Vagina (tissue), 2 donors: ENCODE measurements around the gene DAPP1.

Experiments used
- POLR2AphosphoS5 ChIP-seq, 2 donors: sonication (generic); formaldehyde crosslinking; IDR thresholded peaks; one replicate each; pipeline ENCODE4 v1.9.0; 2017; ENCODE audit warnings: antibody characterized with exemption in 2 of 2, mild to moderate bottlenecking in 2 of 2, low read depth in 1 of 2; ENCODE audit not compliant: insufficient read depth in 1 of 2
- TF ChIP-seq, protein P1 (sequence below), 3 experiments: fragments of 450-650 bp in 2 of 3; fragments of 200-600 bp in 1 of 3; sonication (generic) in 1 of 3; IDR thresholded peaks; one replicate each; pipeline ENCODE4 v1.5.1; 2017 to 2019; ENCODE audit warnings: antibody characterized with exemption in 3 of 3, mild to moderate bottlenecking in 2 of 3, moderate library complexity in 2 of 3

DNA sequence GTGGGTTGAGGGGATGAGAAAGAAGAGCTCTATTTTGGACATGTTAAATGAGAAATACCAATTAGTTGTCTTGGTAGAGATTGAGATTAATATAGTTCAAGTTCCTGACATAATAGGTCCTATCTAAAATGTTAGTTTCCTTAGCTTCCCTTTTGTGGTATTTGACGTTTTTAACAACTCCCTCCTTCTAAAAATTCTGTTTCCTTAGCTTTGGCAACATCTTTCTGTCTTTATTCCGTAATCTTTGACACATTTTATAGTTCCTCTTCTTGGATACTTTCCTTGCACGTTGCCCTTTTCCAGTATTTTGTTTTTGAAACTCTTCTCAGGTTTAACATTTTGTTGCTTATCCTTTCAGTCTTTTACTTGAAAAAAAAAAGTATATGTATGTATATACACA, 40.7 kb downstream of the DAPP1 start:
- TF ChIP-seq, protein P1, sequence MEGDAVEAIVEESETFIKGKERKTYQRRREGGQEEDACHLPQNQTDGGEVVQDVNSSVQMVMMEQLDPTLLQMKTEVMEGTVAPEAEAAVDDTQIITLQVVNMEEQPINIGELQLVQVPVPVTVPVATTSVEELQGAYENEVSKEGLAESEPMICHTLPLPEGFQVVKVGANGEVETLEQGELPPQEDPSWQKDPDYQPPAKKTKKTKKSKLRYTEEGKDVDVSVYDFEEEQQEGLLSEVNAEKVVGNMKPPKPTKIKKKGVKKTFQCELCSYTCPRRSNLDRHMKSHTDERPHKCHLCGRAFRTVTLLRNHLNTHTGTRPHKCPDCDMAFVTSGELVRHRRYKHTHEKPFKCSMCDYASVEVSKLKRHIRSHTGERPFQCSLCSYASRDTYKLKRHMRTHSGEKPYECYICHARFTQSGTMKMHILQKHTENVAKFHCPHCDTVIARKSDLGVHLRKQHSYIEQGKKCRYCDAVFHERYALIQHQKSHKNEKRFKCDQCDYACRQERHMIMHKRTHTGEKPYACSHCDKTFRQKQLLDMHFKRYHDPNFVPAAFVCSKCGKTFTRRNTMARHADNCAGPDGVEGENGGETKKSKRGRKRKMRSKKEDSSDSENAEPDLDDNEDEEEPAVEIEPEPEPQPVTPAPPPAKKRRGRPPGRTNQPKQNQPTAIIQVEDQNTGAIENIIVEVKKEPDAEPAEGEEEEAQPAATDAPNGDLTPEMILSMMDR (IDR thresholded peaks at IDR 0.05) = no peak
- no peak for TF ChIP-seq POLR2AphosphoS5 (IDR thresholded peaks at IDR 0.05; ENCODE audit: insufficient read depth in 1 of 2, low read depth in 1 of 2)
